ENCODE data around the gene SLC43A1.
"Not testable (repeated sequence)": the region's sequence is repeated elsewhere in the genome, so short reads cannot be mapped to it uniquely, and the experiment has no call there.

SLC43A1 gene

GRCh38 chr11:57515332-57516060, at the start of gene SLC43A1:
Gene SLC43A1 (minus strand): TSS chr11:57515702. CDS start chr11:57514111, 1,591 bp downstream.
- no peak for DNase-seq (ENCODE audit: low read depth in 2 of 2, low spot score in 1 of 2)

- no peak for DNase-seq (ENCODE audit: low read depth in 2 of 2, low spot score in 1 of 2)
Measured at GRCh38 chr11:57562596-57562995, 47.1 kb upstream of the SLC43A1 start.

DNA sequence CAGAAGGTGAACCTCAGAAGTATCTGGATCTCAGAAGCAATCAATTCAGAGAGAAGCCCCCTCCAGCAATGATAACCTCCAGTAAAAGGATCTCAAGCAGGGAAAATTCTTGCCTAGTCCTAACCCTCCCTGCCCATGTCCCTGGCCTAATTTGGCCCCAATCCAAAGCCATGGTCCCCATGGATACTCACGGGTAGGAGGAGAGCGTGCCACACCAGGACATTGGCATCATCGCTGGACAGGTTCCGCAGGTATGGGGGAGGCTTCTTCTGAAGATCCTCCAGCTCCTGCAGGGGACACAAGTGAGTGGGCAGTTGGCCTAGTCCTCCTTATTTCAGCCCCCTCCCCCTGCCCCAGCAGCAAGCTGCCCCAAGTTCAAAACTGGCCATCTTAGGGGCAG, 44.6 kb upstream of the SLC43A1 start:
- DNase-seq (ENCODE audit: low read depth in 2 of 2, low spot score in 1 of 2): no peak

GRCh38 chr11:57556041-57556440, 40.5 kb upstream of the SLC43A1 start:
- DNase-seq (ENCODE audit: low read depth in 2 of 2, low spot score in 1 of 2): no peak

- DNase-seq (ENCODE audit: low read depth in 2 of 2, low spot score in 1 of 2): no peak
Measured at GRCh38 chr11:57555393-57555792, 39.9 kb upstream of the SLC43A1 start.

DNA sequence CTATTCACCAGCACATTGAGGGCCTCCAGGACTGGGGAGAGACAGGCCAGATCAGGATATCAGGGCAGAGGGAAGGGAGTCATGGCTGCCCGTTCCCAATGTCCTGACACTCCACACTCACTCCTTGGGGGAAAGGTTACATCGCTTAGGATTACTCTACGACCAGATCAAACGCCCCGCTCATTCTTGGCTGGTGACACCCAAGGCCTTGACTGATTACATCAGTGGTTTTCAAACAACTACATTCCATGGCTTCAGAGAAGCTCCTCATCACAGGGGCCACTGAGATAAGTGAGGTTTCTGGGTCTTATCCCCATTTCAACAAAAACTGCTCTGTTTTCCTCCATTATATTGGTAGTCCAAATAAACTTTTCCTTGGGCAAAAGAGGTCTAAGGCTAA, 37.0 kb upstream of the SLC43A1 start:
- DNase-seq (ENCODE audit: low read depth in 2 of 2, low spot score in 1 of 2): no peak

- no peak for DNase-seq (ENCODE audit: low read depth in 2 of 2, low spot score in 1 of 2)
Measured at GRCh38 chr11:57551941-57552340, 36.4 kb upstream of the SLC43A1 start.

DNA sequence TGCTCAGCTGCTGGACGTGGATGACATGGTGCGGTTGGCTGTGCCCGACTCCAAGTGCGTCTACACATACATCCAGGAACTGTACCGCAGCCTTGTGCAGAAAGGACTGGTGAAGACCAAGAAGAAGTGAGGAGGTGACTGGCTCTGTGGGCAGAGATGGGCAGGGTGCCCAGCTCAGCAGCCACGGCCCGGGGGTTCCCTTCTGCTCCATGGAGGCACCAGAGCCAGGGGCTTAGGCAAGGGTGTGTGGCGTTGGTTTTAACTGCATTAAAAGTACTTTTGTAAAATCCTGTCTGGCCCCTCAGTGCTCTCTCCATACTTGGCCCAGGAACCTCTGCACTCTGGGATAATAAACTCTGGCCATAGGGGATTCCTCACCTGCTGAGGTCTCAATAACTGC, 34.5 kb upstream of the SLC43A1 start:
- DNase-seq (ENCODE audit: low read depth in 2 of 2, low spot score in 1 of 2): no peak

- DNase-seq (ENCODE audit: low read depth in 2 of 2, low spot score in 1 of 2): no peak
Measured at GRCh38 chr11:57547854-57548377, 32.4 kb upstream of the SLC43A1 start.

DNA sequence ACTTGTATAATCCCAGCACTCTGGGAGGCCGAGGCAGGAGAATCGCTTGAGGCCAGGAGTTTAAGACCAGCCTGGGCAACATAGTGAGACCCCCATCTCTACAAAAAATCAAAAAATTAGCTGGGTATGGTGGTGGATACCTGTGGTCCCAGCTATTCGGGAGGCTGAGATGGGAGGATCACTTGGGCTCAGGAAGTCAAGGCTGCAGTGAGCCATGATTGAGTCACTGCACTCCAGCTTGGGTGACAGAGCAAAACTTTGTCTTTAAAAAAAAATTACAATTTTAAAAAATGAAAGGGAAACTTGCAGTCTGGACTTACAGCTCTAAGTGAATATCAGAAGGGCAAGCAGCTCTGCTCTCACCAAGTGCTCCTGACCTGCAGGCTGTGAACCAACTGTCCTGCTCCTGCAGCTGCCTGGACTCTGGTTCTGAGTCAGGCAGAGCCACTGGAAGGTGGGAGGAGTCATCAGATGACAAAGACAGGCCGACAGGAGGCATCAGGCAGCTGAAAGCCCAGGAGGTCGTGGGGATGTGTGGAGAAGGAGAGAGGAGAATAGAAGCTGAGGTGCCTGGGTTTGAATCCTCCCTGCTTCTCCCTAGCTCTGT, 31.5 kb upstream of the SLC43A1 start:
- DNase-seq (ENCODE audit: low read depth in 2 of 2, low spot score in 1 of 2): no peak

GRCh38 chr11:57546451-57546850, 30.9 kb upstream of the SLC43A1 start:
- no peak for DNase-seq (ENCODE audit: low read depth in 2 of 2, low spot score in 1 of 2)

DNA sequence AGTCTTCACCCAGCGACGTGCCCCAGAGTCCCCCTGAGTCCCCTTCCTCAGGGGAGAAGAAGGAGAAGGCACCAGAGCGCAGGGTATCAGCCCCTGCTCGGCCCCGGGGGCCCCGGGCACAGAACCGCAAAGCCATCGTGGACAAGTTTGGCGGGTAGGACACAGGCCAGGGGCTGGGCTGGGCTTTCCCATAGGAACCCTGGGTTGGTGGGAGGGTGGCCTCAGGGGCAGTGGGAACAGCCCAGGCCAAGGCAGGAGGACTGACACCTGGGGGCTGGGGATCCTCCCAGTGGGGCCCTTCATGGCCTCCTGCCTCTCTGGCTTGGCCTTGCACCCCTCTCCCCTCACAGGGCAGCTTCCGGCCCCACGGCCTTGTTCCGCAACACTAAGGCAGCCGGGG, 30.4 kb upstream of the SLC43A1 start:
- no peak for DNase-seq (ENCODE audit: low read depth in 2 of 2, low spot score in 1 of 2)

DNA sequence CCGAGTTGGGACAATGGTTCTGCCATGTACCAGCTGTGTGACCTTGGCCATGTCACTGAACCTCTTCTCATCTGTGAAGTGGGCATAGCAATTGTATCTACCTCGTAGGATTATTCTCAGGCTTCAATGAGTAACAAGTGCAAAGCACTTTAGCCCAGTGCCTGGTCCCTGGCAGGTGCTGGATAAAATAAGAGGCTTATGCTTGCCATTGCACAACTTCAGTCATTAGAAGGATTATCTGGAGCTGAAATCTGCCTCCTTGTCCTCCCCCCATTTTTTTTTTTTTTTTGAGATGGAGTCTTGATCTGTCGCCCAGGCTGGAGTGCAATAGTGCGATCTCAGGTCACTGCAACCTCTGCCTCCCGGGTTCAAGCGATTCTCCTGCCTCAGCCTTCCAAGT, 29.1 kb upstream of the SLC43A1 start:
- no peak for DNase-seq (ENCODE audit: low read depth in 2 of 2, low spot score in 1 of 2)

DNA sequence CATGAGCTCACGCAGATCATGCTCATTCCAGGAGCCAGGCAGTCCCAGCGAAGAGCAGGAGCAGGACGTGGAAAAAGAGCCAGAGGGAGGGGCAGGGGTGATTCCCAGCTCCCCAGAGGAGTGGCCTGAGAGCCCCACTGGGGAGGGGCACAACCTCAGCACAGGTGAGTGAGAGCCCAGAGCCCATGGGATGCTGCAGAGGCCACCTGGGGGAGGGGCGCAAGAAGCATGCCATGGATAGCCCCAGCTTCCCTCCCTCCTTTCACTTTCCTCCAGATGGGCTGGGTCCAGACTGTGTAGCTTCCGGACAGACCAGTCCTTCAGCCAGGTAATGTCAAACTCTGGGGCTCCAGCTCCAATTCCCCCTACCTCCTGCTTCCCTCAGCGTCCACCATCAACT, 28.1 kb upstream of the SLC43A1 start:
- no peak for DNase-seq (ENCODE audit: low read depth in 2 of 2, low spot score in 1 of 2)

DNA sequence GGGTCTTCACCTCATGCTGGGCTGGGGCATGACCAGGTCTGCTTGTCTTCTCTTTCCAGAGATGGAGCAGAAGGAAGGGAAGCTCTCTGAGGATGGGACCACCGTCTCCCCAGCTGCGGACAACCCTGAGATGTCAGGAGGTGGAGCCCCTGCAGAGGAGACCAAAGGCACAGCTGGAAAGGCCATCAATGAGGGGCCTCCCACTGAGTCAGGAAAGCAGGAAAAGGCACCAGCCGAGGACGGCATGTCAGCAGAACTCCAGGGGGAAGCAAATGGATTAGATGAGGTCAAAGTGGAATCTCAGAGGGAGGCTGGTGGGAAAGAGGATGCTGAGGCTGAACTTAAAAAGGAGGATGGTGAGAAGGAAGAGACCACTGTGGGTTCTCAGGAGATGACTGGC, 27.1 kb upstream of the SLC43A1 start:
- no peak for DNase-seq (ENCODE audit: low read depth in 2 of 2, low spot score in 1 of 2)

DNA sequence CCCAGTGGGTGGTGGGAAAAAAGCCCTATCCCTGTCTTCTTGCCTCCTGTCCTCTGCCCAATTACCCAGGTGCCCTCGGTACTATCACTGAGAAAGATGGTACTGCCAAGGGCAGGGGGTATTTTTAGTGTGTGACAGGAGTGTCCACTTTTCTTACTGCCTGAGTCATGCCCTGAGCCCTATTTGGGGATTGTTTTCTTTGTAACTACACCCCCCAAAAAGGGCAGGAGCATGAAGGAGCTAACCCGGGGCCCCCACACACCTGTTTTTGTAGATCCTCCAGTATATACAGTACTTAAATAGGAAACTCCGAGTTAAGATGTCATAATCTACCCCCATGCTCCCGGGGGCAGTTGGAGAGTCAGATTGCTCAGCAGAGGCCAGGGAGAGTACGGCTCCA, 25.7 kb upstream of the SLC43A1 start:
- DNase-seq (ENCODE audit: low read depth in 2 of 2, low spot score in 1 of 2): no peak

DNA sequence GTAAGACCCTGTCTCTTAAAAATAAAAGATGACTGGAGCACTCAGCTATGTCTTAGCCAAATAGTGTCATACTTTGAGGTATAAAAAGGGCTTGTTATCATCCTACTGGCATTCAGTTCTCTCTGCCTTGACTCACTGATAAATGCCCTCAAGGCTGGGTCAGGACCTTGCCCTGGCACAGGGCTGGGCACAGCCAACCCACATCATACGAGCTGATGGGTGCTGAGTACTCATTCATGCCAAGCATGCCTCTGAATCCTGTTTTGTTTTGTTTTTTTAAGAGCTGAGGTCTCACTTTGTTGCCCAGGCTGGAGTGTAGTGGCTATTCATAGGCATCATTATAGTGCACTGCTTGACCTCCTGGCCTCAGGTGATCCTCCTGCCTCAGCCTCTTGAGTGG, 23.8 kb upstream of the SLC43A1 start:
- DNase-seq (ENCODE audit: low read depth in 2 of 2, low spot score in 1 of 2): no peak

DNA sequence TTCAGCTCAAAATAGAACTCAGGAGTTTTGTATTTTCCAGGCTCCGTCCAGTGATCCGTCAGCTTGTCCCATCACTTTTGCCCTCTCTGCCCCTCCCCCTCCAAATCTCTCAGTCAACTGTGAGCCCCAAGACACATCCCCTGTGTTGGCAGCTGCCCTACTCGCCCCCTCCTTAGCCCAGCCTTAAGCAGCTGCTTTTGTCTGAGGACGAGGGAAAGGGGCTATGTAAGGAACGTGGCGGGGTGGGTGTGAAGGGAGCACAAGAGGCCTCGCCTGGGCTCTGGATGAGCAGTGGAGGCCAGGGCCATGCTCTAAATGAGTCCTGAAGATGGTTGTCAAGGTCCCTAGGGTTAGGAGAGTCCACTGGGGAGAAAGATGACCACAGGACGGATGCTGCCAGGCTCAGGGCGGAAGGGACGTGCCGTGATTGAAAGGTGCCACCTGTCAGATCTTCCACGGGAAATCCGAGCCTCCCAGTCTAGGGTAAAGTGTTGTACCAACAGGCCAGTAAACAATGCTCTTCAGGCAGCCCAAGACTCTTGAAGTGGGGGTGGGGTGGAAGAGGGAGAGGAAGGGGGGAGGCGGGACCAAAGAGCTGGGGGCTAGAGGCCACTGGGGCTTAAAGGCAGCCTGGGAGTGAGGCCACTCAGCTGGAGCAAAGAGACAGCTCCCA, 21.6 kb upstream of the SLC43A1 start, which contains the start of gene SMTNL1:
Gene SMTNL1, plus strand, starts transcription at position 649 of the 673 bp plus-strand sequence. CDS start 5,048 bp downstream, outside the sequence.
- DNase-seq (ENCODE audit: low read depth in 2 of 2, low spot score in 1 of 2): no peak

DNA sequence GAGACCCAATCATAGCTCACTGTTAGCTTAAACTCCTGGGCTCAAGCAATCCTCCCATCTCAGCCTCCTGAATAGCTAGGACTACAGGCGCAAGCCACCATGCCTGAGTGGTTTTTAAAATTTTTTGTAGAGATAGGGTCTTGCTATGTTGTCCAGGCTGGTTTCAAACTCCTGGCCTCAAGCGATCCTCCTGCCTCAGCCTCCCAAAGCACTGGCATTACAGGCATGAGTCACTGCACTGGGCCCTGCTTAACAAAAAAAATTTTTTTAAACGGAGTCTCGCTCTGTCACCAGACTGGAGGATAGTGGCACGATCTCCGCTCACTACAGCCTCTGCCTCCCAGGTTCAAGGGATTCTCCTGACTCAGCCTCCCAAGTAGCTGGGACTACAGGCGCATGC, 18.9 kb upstream of the SLC43A1 start:
- DNase-seq (ENCODE audit: low read depth in 2 of 2, low spot score in 1 of 2): not testable (repeated sequence)

- DNase-seq (ENCODE audit: low read depth in 2 of 2, low spot score in 1 of 2): peak; percentile 85 to 90
Measured at GRCh38 chr11:57530596-57531507, 15.3 kb upstream of the SLC43A1 start, which contains the start of gene TIMM10. Gene TIMM10 (minus strand): TSS chr11:57530754. CDS start chr11:57530189, 565 bp downstream.

DNA sequence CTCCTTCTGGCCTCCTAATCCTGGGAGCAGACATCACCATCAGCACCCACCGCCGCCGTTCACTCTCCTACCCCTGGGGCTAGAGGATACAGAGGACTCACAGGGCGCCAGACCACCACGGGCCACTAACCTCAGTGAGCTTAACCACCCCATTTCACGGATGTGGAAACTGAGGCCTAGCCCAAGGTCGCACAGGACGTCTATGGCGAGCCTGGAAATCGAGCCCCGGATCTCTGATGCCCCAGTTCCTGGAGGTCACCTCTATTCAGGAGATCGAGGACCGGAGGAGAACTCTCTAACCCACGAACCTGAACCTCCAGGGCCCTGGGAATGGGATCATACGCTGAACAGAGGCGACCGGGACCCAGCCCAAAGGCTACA, 14.7 kb upstream of the SLC43A1 start:
- no peak for DNase-seq (ENCODE audit: low read depth in 2 of 2, low spot score in 1 of 2)
